Measurements from ENCODE around the gene LAPTM5.

Gene LAPTM5

GRCh38 chr1:30714536-30715090, 43.0 kb downstream of the LAPTM5 start:
- DNase-seq (ENCODE audit: low spot score), result no peak

DNA sequence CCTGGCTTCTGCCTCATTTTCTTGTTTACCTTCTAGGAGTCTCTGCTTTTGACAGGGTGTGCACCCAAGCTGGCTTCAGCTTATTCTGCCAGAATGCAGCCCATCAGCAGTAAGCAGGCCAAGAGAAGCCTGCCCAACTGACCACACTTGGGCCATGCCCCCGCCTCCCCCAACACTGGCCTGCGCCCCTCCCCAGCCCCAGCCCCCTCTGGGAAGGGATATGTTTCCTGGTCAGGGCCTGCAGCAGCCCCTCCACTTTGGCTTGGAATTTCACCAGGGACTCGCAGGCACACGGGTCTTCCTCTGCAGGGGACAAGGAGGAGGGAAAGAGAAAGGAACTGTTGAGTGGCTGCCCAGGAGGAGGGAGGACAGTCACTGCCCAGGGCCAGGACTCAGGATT, 43.5 kb downstream of the LAPTM5 start:
- DNase-seq (ENCODE audit: low spot score), result no peak

DNA sequence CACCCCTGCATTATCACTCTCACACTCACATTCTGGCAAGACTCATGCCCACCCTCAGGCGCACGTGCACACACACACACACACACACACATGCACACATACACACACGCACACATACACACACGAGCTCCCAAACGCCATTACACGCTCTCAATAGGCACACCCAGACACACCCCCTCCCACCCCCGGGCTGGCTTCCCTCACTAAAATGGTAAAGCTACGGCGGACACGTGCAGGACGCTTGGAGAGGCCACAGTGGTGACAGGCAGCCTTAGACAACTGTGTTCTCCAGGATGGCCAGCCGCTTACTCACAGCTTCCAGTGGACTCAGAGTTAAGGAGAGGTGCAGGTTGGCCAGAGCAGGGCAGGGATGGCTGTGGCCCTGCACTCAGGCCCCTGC, 44.3 kb downstream of the LAPTM5 start:
- DNase-seq (ENCODE audit: low spot score), result no peak

DNA sequence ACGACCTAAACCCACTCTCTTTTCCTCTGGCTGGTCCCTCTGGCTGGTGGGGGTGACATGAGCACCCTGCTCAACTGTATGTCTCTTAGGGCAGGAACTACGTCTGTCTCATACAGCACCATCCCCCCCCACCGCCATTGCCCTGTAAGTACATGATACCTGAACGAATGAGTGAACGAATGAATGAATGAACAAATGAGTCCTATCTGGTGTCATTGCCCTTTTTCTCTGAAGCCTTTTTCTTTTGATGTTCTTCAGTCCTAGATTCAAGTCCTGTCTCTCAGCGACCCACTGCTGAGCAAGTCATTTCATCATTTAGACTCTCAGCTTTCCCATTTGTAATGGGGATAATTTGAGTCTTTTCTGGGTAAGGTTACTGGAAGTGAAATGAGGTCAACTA, 45.0 kb downstream of the LAPTM5 start:
- DNase-seq (ENCODE audit: low spot score), result no peak

DNA sequence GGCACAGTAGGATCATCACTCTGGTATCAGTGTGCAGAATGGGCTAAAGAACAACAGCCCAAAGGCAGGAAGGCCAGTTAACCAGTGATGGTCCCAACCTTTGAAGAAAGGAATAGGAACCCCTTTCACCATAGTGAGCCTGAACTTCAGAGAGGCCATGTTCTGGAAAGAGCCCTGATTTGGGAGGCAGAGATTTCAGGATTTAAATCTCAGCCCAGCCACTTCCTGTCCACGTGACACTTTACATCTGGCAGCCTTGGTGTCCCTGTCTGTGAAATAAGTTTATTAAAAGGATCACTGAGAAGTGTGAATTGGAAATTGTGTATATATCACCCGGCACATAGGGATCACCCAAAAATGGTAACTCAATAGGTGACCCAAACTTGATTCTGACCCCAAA, 47.2 kb downstream of the LAPTM5 start:
- no peak for DNase-seq (ENCODE audit: low spot score)

DNA sequence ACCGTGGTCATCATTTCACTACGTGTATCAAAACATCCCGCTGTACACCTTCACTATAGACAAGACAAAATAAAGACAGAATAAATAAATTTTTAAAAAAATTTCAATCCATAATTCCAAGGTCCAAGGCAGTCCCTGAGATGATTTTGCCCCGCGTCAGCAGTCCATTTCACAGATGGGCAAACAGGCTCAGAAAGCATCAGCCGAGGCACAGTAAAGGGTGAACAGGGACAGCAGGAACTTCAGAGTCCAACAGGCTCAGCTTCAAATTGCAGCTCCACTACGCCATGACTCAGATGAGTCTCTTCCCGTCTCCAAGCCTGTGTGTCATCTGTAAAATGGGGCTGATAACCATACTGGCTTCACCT, 49.2 kb downstream of the LAPTM5 start:
- DNase-seq (ENCODE audit: low spot score), result no peak

GRCh38 chr1:30707412-30708360, 49.9 kb downstream of the LAPTM5 start:
- peak; percentile 87 for DNase-seq (ENCODE audit: low spot score)

DNA sequence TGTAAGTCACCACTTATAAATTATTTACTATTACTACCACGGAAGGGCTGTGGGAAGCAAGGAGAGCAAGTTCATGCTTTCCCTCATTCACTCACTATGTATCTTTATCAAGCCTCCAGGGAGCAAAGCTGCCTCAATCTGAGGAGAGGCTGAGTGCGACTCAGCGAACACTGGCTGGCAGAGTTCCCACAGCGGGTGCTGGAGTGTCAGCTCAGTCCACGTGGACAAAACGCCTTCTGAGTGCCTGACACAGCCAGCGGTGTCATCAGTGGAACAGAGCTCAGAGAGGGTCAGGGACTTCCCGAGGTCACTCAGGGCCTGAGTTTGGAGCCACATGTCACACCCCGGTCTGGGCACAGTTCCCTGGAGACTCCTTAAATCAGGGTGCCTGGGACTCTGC, 51.0 kb downstream of the LAPTM5 start:
- peak; percentile 48 for DNase-seq (ENCODE audit: low spot score)

DNA sequence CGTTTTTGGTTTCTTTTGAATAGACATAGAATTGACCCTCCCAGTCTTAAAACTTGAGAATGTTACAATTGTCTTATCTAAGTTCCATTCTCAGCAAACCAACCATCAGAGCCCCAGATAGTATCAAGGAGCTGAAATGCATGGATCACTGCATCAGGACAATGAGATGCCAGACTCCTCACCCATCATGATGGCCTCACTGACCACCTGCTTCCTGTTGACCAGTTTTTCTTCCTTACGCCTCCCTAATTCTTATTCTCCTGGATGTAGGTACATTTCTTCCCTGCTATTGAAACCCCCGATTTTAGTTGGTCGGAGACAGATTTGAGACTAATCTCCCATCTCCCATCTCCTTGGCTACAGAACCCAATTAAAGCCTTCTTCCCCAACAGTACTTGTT, 51.9 kb downstream of the LAPTM5 start:
- DNase-seq (ENCODE audit: low spot score), result no peak

DNA sequence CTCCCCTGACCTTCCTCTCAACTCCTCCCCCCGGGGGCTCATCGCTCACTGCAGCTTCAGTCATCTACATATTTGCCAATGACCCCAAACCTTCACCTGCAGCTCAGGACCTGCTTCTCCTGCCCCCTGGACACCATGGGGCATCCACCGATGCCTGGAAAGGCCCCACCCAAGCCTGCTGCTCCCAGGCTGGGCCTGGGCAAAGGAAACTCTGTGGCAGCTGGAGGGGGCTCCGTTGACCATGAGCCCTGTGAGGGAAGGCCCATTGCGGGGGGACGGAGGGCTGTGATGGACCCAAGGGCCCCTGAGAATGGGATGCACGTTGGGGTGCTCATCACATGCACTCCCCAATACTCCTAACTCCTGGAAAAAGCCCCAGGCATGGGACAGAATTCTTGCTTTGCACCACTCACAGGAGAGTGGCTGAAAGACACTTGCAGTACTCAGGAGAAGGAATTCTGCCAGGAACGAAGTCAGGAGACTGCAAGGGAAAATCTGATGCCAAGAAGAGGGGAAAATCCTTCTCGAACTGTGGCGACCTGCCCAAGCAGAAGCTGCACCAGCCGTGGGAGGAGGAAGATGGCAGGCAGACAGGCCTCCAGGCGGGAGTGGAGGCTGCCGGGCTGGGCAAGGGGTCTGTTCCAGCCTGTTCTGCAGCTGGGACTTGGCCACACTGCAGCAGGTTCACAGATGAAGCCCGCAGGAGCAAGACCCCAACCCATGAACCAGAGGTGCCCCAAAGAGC, 52.6 kb downstream of the LAPTM5 start:
- DNase-seq (ENCODE audit: low spot score), result no peak

DNA sequence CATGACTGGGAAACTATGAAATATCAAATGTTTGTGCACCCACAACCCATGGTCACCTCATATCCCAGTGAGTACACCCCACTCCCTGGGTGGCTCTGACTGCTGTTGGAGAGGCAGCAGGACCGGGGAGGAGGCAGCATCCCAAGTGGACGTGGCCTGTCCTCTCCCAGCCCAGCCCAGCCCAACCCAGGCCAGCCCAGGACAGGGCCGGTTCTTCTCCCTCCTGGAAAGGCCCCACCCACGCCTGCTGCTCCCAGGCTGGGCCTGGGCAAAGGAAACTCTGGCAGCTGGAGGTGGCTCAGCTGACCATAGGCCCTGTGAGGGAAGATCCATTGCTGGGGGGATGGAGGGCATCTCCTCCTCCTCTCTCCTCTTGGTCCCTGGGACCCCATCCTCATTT, 53.3 kb downstream of the LAPTM5 start:
- peak; percentile 74 for DNase-seq (ENCODE audit: low spot score)

DNA sequence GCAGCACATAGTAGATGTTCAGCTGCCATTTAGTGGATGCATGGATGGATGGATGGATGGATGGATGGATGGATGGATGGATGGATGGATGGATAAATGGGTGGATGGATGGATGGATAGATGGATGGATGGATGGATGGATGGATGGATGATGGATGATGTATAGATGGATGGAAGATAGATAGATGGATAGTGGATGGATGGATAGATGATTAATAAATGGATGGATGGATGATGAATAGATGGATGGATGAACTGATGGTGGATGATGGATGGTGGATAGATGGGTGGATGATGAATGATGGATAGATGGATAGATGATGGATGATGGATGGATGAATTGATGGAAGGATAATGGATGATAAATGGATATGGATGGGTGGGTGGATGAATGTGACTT, 54.8 kb downstream of the LAPTM5 start:
- no peak for DNase-seq (ENCODE audit: low spot score)

DNA sequence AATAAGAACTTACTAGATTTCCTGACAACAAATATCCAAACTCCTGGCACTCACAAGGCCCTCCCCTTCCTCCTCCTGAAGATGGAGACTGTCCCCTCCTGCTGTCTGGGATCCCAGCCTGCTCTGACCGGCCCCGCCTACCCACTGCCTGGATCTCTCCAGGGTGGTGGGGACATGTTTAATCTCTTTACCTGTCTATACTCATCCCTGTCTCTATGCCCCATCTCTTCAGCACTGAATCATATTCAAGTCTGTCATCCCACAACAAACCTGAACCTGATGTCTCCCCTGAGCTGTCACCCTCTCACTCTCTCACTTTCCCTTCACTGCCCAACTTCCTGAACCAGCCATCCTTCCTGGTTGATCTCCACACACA, 56.3 kb downstream of the LAPTM5 start:
- no peak for DNase-seq (ENCODE audit: low spot score)

- peak; percentile 91 for DNase-seq (ENCODE audit: low spot score)
Observed at GRCh38 chr1:30700528-30701257, 56.9 kb downstream of the LAPTM5 start.

DNA sequence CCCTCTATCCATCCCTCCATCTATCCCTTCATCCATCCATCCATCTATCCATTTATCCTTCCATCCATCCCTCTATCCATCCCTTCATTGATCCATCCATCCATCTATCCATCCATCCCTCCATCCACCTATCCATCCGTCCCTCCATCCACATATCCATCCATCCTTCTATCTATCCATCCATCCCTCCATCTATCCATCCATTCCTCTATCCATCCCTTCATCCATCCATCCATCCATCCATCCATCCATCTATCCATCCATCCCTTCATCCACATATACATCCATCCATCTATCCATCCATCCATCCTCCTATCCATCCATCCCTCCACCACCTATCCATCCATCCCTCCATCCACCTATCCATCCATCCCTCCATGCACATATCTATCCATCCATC, 57.8 kb downstream of the LAPTM5 start:
- DNase-seq (ENCODE audit: low spot score), result no peak

DNA sequence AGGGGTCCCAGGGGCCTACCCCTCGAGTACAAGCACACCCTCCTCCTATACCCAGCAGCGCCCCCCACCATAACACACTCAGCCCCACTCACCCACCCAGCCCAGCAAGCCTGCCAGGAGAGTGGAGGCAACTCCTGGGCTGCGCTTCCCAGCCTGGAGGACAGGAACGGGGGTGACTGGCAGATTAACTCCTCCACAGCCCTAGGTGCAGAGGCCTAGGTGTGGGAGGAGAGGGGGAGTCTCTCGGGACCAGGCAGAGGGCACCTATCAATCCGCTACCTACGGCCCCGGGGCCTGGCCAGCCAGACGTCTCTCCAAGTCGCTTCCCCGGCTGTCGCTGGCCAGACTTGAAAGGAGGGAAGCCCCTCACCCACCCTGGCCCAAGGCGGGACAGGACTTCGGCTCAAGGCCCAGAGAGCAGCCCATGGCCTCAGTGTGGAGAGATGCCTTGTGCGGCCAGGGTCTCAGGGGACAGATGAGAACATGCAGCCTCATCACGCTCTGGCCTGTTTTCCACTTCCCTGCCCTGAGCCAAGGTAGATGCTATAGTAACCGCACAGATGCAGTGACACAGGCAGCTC, 59.1 kb downstream of the LAPTM5 start:
- DNase-seq (ENCODE audit: low spot score), result no peak

DNA sequence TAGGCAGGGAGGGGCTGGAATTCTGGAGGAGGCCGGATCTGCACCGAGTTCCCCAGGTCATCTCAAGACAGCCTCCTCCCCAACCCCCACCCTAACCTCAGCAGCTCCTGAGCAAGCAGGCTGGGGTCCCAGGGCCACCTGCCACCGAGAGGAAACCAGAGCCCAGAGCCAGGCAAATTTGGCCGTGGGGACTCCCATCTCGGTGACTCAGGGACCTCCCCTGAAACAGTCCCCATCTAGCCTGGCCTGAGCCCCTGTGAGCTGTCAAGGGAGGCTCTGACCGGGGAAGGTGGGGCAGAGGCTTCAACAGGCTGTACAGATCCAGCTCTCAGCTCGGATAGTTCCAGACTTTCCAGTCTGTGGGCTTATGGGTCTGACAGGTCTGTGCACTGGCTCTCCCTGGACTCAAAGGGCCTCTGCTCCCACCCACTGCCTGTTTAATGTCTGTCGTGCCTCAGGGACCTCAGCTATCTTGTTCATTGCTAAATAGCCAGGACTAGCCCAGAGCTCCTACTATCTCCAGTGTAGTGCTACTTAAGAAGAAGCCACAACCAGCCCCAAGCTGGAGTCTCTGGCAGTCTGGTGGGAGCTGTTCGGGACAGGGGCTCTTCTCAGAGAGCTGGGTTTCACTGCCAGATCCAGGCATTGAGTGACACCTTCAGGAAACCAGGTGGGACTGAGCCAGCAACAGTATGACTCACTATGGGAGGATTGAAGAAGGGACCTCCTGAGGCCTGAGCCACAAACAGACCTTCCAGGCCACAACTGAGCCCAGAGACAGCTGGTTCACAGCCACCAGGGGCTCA, 59.8 kb downstream of the LAPTM5 start:
- peak; percentile 61 for DNase-seq (ENCODE audit: low spot score)

- no peak for DNase-seq (ENCODE audit: low spot score)
Observed at GRCh38 chr1:30696831-30697230, 60.7 kb downstream of the LAPTM5 start.

DNA sequence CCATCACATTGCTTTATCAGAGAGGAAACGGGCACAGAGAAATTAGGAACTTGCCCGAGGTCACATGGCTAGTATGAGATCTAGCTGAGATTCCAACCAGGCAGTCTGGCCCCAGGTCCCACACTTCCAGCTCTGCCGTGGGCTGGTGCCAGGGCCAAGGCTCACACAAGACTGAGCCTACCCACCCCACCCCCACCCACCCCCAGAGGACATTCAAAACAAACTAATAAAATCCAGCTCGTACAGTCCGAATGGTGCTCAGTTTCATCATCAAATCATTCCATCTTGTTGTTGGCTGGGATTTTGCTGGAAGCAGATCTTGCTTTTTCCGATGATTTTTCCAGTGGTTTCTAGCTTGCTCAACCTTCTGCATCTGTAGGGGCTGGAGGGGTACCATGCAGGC, 62.1 kb downstream of the LAPTM5 start:
- peak; percentile 46 for DNase-seq (ENCODE audit: low spot score)

- no peak for DNase-seq (ENCODE audit: low spot score)
Observed at GRCh38 chr1:30694280-30695175, 63.0 kb downstream of the LAPTM5 start.

Data from GM03348 (cell line).